Gastrocnemius medialis (tissue), 4 donors: Measurements from ENCODE around the gene RABGAP1L.
"Not testable (repeated sequence)": the region's sequence is repeated elsewhere in the genome, so short reads cannot be mapped to it uniquely, and the experiment has no call there.

Experiments
- POLR2A ChIP-seq, 2 donors: fragments of 450-650 bp; IDR thresholded peaks; one replicate each; pipeline ENCODE4 v1.6.1; 2017; ENCODE audit warnings: antibody characterized with exemption in 2 of 2, mild to moderate bottlenecking in 2 of 2, moderate library complexity in 2 of 2
- TF ChIP-seq, protein P1 (sequence below), 5 experiments: fragments of 450-650 bp in 3 of 5; fragments of 200-600 bp in 2 of 5; sonication (generic) in 2 of 5; IDR thresholded peaks in 4 of 5; conservative IDR thresholded peaks in 1 of 5; 1 replicate in 4 of 5; 2 replicates in 1 of 5; pipeline ENCODE4 v1.5.1; 2016 to 2019; ENCODE audit warnings: antibody characterized with exemption in 5 of 5, mild to moderate bottlenecking in 3 of 5, moderate library complexity in 3 of 5

GRCh38 chr1:174895610-174896009 is 736.3 kb downstream of the RABGAP1L start:
- not testable (repeated sequence) for TF ChIP-seq POLR2A (IDR thresholded peaks at IDR 0.05)
- TF ChIP-seq, protein P1, sequence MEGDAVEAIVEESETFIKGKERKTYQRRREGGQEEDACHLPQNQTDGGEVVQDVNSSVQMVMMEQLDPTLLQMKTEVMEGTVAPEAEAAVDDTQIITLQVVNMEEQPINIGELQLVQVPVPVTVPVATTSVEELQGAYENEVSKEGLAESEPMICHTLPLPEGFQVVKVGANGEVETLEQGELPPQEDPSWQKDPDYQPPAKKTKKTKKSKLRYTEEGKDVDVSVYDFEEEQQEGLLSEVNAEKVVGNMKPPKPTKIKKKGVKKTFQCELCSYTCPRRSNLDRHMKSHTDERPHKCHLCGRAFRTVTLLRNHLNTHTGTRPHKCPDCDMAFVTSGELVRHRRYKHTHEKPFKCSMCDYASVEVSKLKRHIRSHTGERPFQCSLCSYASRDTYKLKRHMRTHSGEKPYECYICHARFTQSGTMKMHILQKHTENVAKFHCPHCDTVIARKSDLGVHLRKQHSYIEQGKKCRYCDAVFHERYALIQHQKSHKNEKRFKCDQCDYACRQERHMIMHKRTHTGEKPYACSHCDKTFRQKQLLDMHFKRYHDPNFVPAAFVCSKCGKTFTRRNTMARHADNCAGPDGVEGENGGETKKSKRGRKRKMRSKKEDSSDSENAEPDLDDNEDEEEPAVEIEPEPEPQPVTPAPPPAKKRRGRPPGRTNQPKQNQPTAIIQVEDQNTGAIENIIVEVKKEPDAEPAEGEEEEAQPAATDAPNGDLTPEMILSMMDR (IDR thresholded peaks at IDR 0.05 in 4 of 5, conservative IDR thresholded peaks at IDR 0.05 in 1 of 5), result not testable (repeated sequence)
